HepG2 (cell line): ENCODE measurements around the gene MTX1. TPM values are rescaled to one million over a fixed set of nuclear protein-coding genes. Genes with fewer than 3 reads are reported as not detected.

Experiments
- ATRX ChIP-seq: sonication (generic); formaldehyde crosslinking; IDR thresholded peaks from 2 replicates; pipeline ENCODE4 v1.4.0; 2020; ENCODE audit warnings: missing genetic modification reagents, borderline replicate concordance
- DMTF1 ChIP-seq: sonication (generic); formaldehyde crosslinking; IDR thresholded peaks from 2 replicates; pipeline ENCODE4 v1.4.0; 2020; ENCODE audit warnings: mild to moderate bottlenecking, missing genetic modification reagents
- ETV5 ChIP-seq: IDR thresholded peaks from 2 replicates; pipeline ENCODE4 v1.6.1; 2018; ENCODE audit warnings: missing biosample characterization, missing genetic modification reagents, inconsistent platforms, borderline replicate concordance
- FOXK2 ChIP-seq: fragments of 450-650 bp; IDR thresholded peaks from 2 replicates; pipeline ENCODE4 v1.6.1; 2016
- GATAD2A ChIP-seq: IDR thresholded peaks from 2 replicates; pipeline ENCODE4 v1.6.1; 2016
- MAF1 ChIP-seq: sonication (generic); formaldehyde crosslinking; IDR thresholded peaks from 2 replicates; pipeline ENCODE4 v1.5.0; 2020; ENCODE audit warnings: missing genetic modification reagents, borderline replicate concordance
- MLXIP ChIP-seq: sonication (generic); formaldehyde crosslinking; IDR thresholded peaks from 2 replicates; pipeline ENCODE4 v1.9.0; 2021; ENCODE audit warnings: missing genetic modification reagents, borderline replicate concordance
- POLR2G ChIP-seq: fragments of 200-400 bp; formaldehyde crosslinking; IDR thresholded peaks from 2 replicates; pipeline ENCODE4 v1.6.1; 2018; ENCODE audit warnings: mild to moderate bottlenecking, low read depth, low read length, moderate library complexity
- SMARCE1 ChIP-seq: fragments of 450-650 bp; IDR thresholded peaks from 2 replicates; pipeline ENCODE4 v1.6.1; 2017; ENCODE audit warnings: borderline replicate concordance
- SOX6 ChIP-seq, 2 experiments: fragments of 450-650 bp in 1 of 2; sonication (generic) in 1 of 2; formaldehyde crosslinking in 1 of 2; IDR thresholded peaks; 2 replicates each; pipeline versions ENCODE4 v1.4.0 to v1.6.1; 2017 to 2020; ENCODE audit warnings: antibody characterized with exemption in 1 of 2, mild to moderate bottlenecking in 1 of 2, missing genetic modification reagents in 1 of 2
- TCF12 ChIP-seq, 2 experiments: fragments of 450-650 bp in 1 of 2; sonication (generic) in 1 of 2; formaldehyde crosslinking in 1 of 2; IDR thresholded peaks; 2 replicates each; pipeline versions ENCODE4 v1.6.1 to v1.8.0; 2017 to 2022; ENCODE audit warnings: antibody characterized with exemption in 1 of 2, mild to moderate bottlenecking in 1 of 2, missing genetic modification reagents in 1 of 2, moderate library complexity in 1 of 2
- ZC3H4 ChIP-seq: sonication (generic); formaldehyde crosslinking; IDR thresholded peaks from 2 replicates; pipeline ENCODE4 v1.4.0; 2020; ENCODE audit warnings: missing genetic modification reagents, borderline replicate concordance
- ZNF30 ChIP-seq: sonication (generic); formaldehyde crosslinking; IDR thresholded peaks from 2 replicates; pipeline ENCODE4 v1.5.0; 2020; ENCODE audit warnings: mild to moderate bottlenecking, missing genetic modification reagents
- ZNF577 ChIP-seq: sonication (generic); formaldehyde crosslinking; IDR thresholded peaks from 2 replicates; pipeline ENCODE4 v1.4.0; 2020; ENCODE audit warnings: mild to moderate bottlenecking, low read depth, missing genetic modification reagents, borderline replicate concordance
- ZNF749 ChIP-seq: sonication (generic); formaldehyde crosslinking; IDR thresholded peaks from 2 replicates; pipeline ENCODE4 v1.8.0; 2022; ENCODE audit warnings: mild to moderate bottlenecking, missing genetic modification reagents, moderate library complexity, borderline replicate concordance
- polyA plus RNA-seq, 8 experiments: library from polyadenylated mRNA; depleted of rRNA in 3 of 8; stranded (reverse) in 7 of 8; unstranded in 1 of 8; fragments of >200 nt; fragmentation: Illumina TruSeq in 4 of 8; extraction: Trizol in 4 of 8; gene quantifications; 2 replicates each; pipeline versions ENCODE4 v1.2.1 to v1.2.3, GENCODE V29; 2011 to 2016; ENCODE audit warnings: low read depth in 4 of 8, missing spikeins in 1 of 8, mixed read lengths in 1 of 8; ENCODE audit not compliant: insufficient read depth in 1 of 8
- total RNA-seq, 5 experiments: library from RNA; depleted of rRNA; stranded (reverse); fragments of >200 nt; fragmentation: Illumina TruSeq; extraction: Trizol; gene quantifications; 2 replicates each; pipeline ENCODE4 v1.2.3, GENCODE V29; 2016; ENCODE audit warnings: low read depth in 1 of 5
- TF ChIP-seq, protein P1 (sequence below): sonication (generic); formaldehyde crosslinking; IDR thresholded peaks from 2 replicates; pipeline ENCODE4 v1.4.0; 2020; ENCODE audit warnings: missing genetic modification reagents, borderline replicate concordance
- TF ChIP-seq, protein P2 (sequence below): sonication (generic); formaldehyde crosslinking; IDR thresholded peaks from 2 replicates; pipeline ENCODE4 v1.4.0; 2020; ENCODE audit warnings: mild to moderate bottlenecking, missing genetic modification reagents, borderline replicate concordance

The MTX1 gene
- total and polyA plus RNA-seq, 2 of the 13 experiments (the other 11 are each of a cell fraction or from before 2014, with no cell fraction given) = 64.5 to 72.6 TPM

GRCh38 chr1:155255243-155256007 lies 46.9 kb downstream of the MTX1 start, which contains the start of gene ENTREP3 (continued):
- TF ChIP-seq SOX6 (IDR thresholded peaks at IDR 0.05) (no peak), SOX6 (CRISPR knock-in tag; IDR thresholded peaks at IDR 0.05) (peak; percentile 27; the same call in 1 of the 2 replicates), POLR2G (peak; percentile 84), ZC3H4 (CRISPR knock-in tag) (no peak), DMTF1 (CRISPR knock-in tag) (no peak), ETV5 (CRISPR knock-in tag) (no peak), GATAD2A (no peak; the same call in 1 of the 2 replicates), SMARCE1 (no peak), ZNF577 (CRISPR knock-in tag) (no peak), MAF1 (no peak), FOXK2 (no peak), TCF12 (IDR thresholded peaks at IDR 0.05) (no peak), TCF12 (CRISPR knock-in tag; IDR thresholded peaks at IDR 0.05) (no peak), ATRX (no peak), ZNF30 (CRISPR knock-in tag) (no peak), ZNF749 (CRISPR knock-in tag) (no peak), MLXIP (no peak)
- TF ChIP-seq, protein P1, sequence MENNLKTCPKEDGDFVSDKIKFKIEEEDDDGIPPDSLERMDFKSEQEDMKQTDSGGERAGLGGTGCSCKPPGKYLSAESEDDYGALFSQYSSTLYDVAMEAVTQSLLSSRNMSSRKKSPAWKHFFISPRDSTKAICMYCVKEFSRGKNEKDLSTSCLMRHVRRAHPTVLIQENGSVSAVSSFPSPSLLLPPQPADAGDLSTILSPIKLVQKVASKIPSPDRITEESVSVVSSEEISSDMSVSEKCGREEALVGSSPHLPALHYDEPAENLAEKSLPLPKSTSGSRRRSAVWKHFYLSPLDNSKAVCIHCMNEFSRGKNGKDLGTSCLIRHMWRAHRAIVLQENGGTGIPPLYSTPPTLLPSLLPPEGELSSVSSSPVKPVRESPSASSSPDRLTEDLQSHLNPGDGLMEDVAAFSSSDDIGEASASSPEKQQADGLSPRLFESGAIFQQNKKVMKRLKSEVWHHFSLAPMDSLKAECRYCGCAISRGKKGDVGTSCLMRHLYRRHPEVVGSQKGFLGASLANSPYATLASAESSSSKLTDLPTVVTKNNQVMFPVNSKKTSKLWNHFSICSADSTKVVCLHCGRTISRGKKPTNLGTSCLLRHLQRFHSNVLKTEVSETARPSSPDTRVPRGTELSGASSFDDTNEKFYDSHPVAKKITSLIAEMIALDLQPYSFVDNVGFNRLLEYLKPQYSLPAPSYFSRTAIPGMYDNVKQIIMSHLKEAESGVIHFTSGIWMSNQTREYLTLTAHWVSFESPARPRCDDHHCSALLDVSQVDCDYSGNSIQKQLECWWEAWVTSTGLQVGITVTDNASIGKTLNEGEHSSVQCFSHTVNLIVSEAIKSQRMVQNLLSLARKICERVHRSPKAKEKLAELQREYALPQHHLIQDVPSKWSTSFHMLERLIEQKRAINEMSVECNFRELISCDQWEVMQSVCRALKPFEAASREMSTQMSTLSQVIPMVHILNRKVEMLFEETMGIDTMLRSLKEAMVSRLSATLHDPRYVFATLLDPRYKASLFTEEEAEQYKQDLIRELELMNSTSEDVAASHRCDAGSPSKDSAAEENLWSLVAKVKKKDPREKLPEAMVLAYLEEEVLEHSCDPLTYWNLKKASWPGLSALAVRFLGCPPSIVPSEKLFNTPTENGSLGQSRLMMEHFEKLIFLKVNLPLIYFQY (CRISPR knock-in tag) = peak; percentile 32; the same call in 1 of the 2 replicates
- TF ChIP-seq, protein P2, sequence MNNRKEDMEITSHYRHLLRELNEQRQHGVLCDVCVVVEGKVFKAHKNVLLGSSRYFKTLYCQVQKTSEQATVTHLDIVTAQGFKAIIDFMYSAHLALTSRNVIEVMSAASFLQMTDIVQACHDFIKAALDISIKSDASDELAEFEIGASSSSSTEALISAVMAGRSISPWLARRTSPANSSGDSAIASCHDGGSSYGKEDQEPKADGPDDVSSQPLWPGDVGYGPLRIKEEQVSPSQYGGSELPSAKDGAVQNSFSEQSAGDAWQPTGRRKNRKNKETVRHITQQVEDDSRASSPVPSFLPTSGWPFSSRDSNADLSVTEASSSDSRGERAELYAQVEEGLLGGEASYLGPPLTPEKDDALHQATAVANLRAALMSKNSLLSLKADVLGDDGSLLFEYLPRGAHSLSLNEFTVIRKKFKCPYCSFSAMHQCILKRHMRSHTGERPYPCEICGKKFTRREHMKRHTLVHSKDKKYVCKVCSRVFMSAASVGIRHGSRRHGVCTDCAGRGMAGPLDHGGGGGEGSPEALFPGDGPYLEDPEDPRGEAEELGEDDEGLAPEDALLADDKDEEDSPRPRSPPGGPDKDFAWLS (CRISPR knock-in tag) = no peak
